PC-9 (cell line): ENCODE measurements around the gene MOB3B. TPM values are rescaled to one million over a fixed set of nuclear protein-coding genes. Genes with fewer than 3 reads are reported as not detected.

Experiments
- BruUV-seq: library from RNA; stranded (reverse); fragments of 400-500 nt; replicated peaks from 2 replicates; lab custom pipeline; 2021; lab: Mats Ljungman, UMichigan
- CTCF ChIA-PET: fragments of 300-600 bp; sonication (Branson Sonifier 250); formaldehyde crosslinking; loops from one replicate; lab custom pipeline; 2022; ENCODE audit warnings: antibody characterized with exemption; lab: Charles Lee
- POLR2A ChIA-PET: fragments of 300-600 bp; sonication (Branson Sonifier 250); formaldehyde crosslinking; loops from one replicate; lab custom pipeline; 2022; ENCODE audit warnings: antibody characterized with exemption; ENCODE audit not compliant: unreplicated experiment; lab: Charles Lee
- DNase-seq, 2 experiments: peaks; one replicate each; pipeline versions ENCODE4 v3.0.0 to v3.0.0-alpha.2; 2015 to 2022; ENCODE audit warnings: mixed read lengths in 1 of 2
- H2AFZ ChIP-seq: fragments of 200-600 bp; sonication (generic); 2 replicates; pipeline ENCODE4 v1.8.1; 2017; ENCODE audit warnings: antibody characterized with exemption
- H3F3A ChIP-seq: fragments of 200-600 bp; sonication (generic); 2 replicates; pipeline ENCODE4 v1.8.1; 2017; ENCODE audit warnings: antibody characterized with exemption, mild to moderate bottlenecking, low read depth; ENCODE audit not compliant: insufficient read depth
- H3K27ac ChIP-seq: fragments of 200-600 bp; sonication (generic); 2 replicates; pipeline ENCODE4 v1.6.1; 2016; ENCODE audit warnings: mixed run types
- H3K27me3 ChIP-seq: fragments of 200-600 bp; sonication (generic); 2 replicates; pipeline ENCODE4 v1.6.1; 2016; ENCODE audit warnings: low read depth, mixed run types; ENCODE audit not compliant: insufficient read depth
- H3K36me3 ChIP-seq: fragments of 200-600 bp; sonication (generic); 2 replicates; pipeline ENCODE4 v1.6.1; 2016; ENCODE audit warnings: low read depth, mixed run types
- H3K4me1 ChIP-seq: fragments of 200-600 bp; sonication (generic); replicated peaks from 2 replicates; pipeline ENCODE4 v1.6.1; 2016; ENCODE audit warnings: mixed run types; ENCODE audit not compliant: insufficient read depth
- H3K4me2 ChIP-seq: fragments of 200-600 bp; sonication (generic); 2 replicates; pipeline ENCODE4 v1.6.1; 2017; ENCODE audit warnings: mixed run types
- H3K4me3 ChIP-seq: fragments of 200-600 bp; sonication (generic); 2 replicates; pipeline ENCODE4 v1.6.1; 2016; ENCODE audit warnings: mixed run types
- H3K79me2 ChIP-seq: fragments of 200-600 bp; sonication (generic); 2 replicates; pipeline ENCODE4 v1.6.1; 2017; ENCODE audit warnings: low read depth, mixed run types
- H3K9me2 ChIP-seq: fragments of 200-600 bp; sonication (generic); 2 replicates; pipeline ENCODE4 v1.8.1; 2017; ENCODE audit warnings: mild to moderate bottlenecking; ENCODE audit not compliant: insufficient read depth
- H3K9me3 ChIP-seq: fragments of 200-600 bp; sonication (generic); 2 replicates; pipeline ENCODE4 v1.8.1; 2016; ENCODE audit warnings: low read depth; ENCODE audit not compliant: insufficient read depth
- H4K20me1 ChIP-seq: fragments of 200-600 bp; sonication (generic); 2 replicates; pipeline ENCODE4 v1.8.1; 2017; ENCODE audit not compliant: insufficient read depth
- EZH2 ChIP-seq: fragments of 200-600 bp; sonication (generic); IDR thresholded peaks from 2 replicates; pipeline ENCODE4 v1.8.0; 2017; ENCODE audit warnings: antibody characterized with exemption, low read depth
- intact Hi-C: fragments of 100-400 bp; cut with micrococcal nuclease; formaldehyde crosslinking; loops from one replicate; pipeline ENCODE4 v1.10.0; 2022; ENCODE audit not compliant: unreplicated experiment
- total RNA-seq: library from RNA; stranded (reverse); gene quantifications from 2 replicates; pipeline ENCODE4 v1.2.3, GENCODE V29; 2021
- TF ChIP-seq, protein P1 (sequence below): fragments of 200-600 bp; sonication (generic); conservative IDR thresholded peaks from 2 replicates; pipeline ENCODE4 v1.6.1; 2017; ENCODE audit warnings: mixed run types, antibody characterized with exemption, mild to moderate bottlenecking, moderate library complexity

The MOB3B gene
- total RNA-seq, 1 experiment from 2014 or later: 4.4 TPM

DNA sequence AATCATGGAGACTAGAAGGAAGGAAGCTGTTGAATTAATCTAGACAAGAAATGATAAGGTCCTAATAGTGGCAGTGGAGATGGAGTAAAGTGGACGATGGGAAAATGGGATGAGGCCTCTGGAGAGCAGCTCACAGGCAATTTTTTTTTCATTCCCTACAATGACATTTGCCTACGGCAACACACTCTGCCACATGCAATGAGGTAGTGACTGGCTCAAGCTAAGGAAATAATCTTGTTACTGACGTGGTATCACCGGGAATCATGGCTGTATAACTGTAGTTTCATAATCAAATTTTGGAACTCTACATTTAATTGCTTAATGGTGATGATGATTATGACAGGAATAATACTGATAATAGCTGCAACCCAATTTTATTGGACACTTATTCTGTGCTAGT, 12.1 kb upstream of the MOB3B start:
- H3K27ac ChIP-seq: no peak overlapping the region
- H3K79me2 ChIP-seq: no peaks in the 10 kb centered on the region
- TF ChIP-seq EZH2: no peak
- TF ChIP-seq, protein P1, sequence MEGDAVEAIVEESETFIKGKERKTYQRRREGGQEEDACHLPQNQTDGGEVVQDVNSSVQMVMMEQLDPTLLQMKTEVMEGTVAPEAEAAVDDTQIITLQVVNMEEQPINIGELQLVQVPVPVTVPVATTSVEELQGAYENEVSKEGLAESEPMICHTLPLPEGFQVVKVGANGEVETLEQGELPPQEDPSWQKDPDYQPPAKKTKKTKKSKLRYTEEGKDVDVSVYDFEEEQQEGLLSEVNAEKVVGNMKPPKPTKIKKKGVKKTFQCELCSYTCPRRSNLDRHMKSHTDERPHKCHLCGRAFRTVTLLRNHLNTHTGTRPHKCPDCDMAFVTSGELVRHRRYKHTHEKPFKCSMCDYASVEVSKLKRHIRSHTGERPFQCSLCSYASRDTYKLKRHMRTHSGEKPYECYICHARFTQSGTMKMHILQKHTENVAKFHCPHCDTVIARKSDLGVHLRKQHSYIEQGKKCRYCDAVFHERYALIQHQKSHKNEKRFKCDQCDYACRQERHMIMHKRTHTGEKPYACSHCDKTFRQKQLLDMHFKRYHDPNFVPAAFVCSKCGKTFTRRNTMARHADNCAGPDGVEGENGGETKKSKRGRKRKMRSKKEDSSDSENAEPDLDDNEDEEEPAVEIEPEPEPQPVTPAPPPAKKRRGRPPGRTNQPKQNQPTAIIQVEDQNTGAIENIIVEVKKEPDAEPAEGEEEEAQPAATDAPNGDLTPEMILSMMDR: no peak
- H3K9me3 ChIP-seq: no peaks in the 10 kb centered on the region
- no peaks in the 10 kb centered on the region for H3K9me2 ChIP-seq
- H4K20me1 ChIP-seq: no peaks in the 10 kb centered on the region
- no peaks in the 10 kb centered on the region for H3K27me3 ChIP-seq
- H3K36me3 ChIP-seq: no peaks in the 10 kb centered on the region
- H3F3A ChIP-seq: peaks cover 13% of the 10 kb centered on the region
- H3K4me1 ChIP-seq: peaks cover 25% of the 10 kb centered on the region
- no peak overlapping the region for H2AFZ ChIP-seq
- BruUV-seq: no TSS peak
- intact Hi-C loops: no loop called here
- ChIA-PET POLR2A (no interaction called here), CTCF (no interaction called here)
- no peak overlapping the region for H3K4me3 ChIP-seq
- no peak for DNase-seq
- no peak overlapping the region for H3K4me2 ChIP-seq

DNA sequence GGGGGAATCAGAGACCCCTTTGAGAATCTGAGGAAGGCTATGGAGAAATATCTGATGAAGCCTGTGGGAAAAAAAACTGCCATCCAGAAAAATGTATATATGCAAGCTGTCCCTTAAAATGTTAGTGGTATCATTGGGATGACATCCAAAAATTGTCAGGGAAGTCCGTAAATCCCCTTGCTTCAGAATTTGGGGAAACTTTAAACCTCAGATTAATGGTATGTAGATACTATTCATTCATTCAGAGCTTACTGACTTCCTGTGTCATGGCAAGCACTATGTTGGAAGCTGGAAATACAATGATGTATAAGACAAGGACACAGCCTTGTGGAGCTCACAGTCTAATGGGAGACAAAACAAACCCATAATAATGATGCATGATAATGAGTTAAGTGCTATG, 10.9 kb upstream of the MOB3B start:
- Histone ChIP-seq H3K9me3 (no peaks in the 10 kb centered on the region), H2AFZ (no peak overlapping the region), H4K20me1 (no peaks in the 10 kb centered on the region), H3K27me3 (no peaks in the 10 kb centered on the region), H3F3A (peaks cover 13% of the 10 kb centered on the region), H3K4me1 (peaks cover 25% of the 10 kb centered on the region), H3K4me2 (peak overlapping the region; percentile 70), H3K79me2 (no peaks in the 10 kb centered on the region), H3K4me3 (no peak overlapping the region; the same call in 1 of the 2 replicates), H3K9me2 (no peaks in the 10 kb centered on the region), H3K27ac (peak overlapping the region; percentile 71), H3K36me3 (no peaks in the 10 kb centered on the region)
- BruUV-seq: no TSS peak
- intact Hi-C loops: no loop called here
- DNase-seq: no peak
- ChIA-PET CTCF (no interaction called here), POLR2A (no interaction called here)
- TF ChIP-seq EZH2: no peak
- TF ChIP-seq, protein P1: no peak

DNA sequence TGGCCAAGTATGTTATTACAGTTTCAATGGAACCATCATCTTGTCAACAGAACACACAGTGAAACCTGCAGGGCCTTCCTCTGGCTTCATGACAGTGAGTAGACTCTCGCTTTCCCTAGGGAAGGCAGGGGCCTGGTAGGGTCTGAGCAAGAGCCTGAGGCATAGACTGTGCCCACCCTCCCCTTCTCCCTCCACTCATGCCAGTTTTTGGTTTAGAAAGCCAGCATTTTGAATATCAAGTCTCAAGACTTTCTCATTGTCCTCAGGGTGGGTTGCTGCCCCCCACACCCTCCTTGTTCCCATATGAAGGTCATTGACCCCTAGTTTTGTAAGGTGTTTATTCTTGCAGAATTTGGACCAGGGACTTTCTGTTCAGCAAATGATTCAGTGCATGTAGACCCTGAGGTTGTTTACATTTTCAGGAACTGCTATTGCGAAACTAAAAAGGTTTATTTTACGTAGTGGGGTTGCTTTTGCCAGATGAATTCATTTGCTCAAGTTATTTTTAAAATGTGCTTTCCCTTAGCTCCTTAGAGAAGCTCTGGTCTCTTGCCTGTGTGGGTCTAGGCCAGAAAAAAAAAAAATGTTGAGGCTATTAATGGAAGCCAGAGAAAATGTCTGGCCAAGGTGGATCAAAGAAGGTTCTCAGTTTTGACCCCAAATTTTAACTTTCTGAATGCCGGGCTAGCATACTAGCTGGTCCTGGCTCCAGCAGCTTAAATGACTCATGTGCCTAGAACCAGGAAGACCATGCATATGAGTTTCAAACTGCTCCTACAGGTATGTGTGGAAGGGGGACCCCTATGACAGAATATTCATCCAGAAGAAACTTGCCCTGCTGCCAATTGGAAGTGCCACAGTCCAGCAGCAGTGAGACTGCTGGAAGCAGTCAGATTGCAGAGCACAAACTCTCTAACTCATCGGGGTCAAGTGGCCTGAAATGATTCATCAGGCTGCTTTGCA, 10.1 kb upstream of the MOB3B start:
- no TSS peak for BruUV-seq
- no peaks in the 10 kb centered on the region for H3K27me3 ChIP-seq
- H4K20me1 ChIP-seq: no peaks in the 10 kb centered on the region
- H3K9me3 ChIP-seq: no peaks in the 10 kb centered on the region
- DNase-seq: peak; percentile 9 to 69
- TF ChIP-seq, protein P1: no peak
- TF ChIP-seq EZH2: no peak
- no peaks in the 10 kb centered on the region for H3K9me2 ChIP-seq
- H3K79me2 ChIP-seq: no peaks in the 10 kb centered on the region
- H3K27ac ChIP-seq: peak overlapping the region; percentile 71
- intact Hi-C loops: no loop called here
- peak overlapping the region; percentile 70 for H3K4me2 ChIP-seq
- CTCF ChIA-PET: interaction anchor here (0.6 kb wide), 1 partner anchor 9 kb away, joined by 3 read pairs; no protein-coding TSS in a partner anchor
- no peaks in the 10 kb centered on the region for H3K36me3 ChIP-seq
- POLR2A ChIA-PET: interaction anchor here (0.6 kb wide), 1 partner anchor 33 kb away, joined by 3 read pairs; no protein-coding TSS in a partner anchor
- H2AFZ ChIP-seq: 0 out of 2 replicates have a peak overlapping the region, but pooled peaks have one; percentile 67
- peak overlapping the region; percentile 44; the same call in 1 of the 2 replicates for H3K4me3 ChIP-seq
- H3F3A ChIP-seq: peaks cover 13% of the 10 kb centered on the region
- peaks cover 28% of the 10 kb centered on the region for H3K4me1 ChIP-seq
